Stomach smooth muscle (tissue), 2 donors: ENCODE measurements around the gene PLEKHA8.

Experiments used
- H3K27ac ChIP-seq: one replicate; pipeline ENCODE4 v1.7.0; 2013; ENCODE audit warnings: mild to moderate bottlenecking, low read length, inconsistent platforms
- H3K27me3 ChIP-seq, 2 donors: one replicate each; pipeline ENCODE4 v1.7.0; 2013; ENCODE audit warnings: low read length in 2 of 2; ENCODE audit not compliant: insufficient read depth in 2 of 2, control insufficient read depth in 1 of 2
- H3K36me3 ChIP-seq, 2 donors: one replicate each; pipeline ENCODE4 v1.7.0; 2013; ENCODE audit warnings: low read length in 2 of 2; ENCODE audit not compliant: control insufficient read depth in 2 of 2, insufficient read depth in 2 of 2
- H3K4me1 ChIP-seq: one replicate; pipeline ENCODE4 v1.7.0; 2013; ENCODE audit warnings: low read length; ENCODE audit not compliant: control insufficient read depth, insufficient read depth
- H3K4me3 ChIP-seq, 2 donors: one replicate each; pipeline ENCODE4 v1.7.0; 2013; ENCODE audit warnings: low read length in 2 of 2
- H3K9ac ChIP-seq, 2 donors: one replicate each; pipeline ENCODE4 v1.7.0; 2013; ENCODE audit warnings: low read length in 2 of 2, mild to moderate bottlenecking in 1 of 2
- H3K9me3 ChIP-seq, 2 donors: one replicate each; pipeline ENCODE4 v1.7.0; 2013; ENCODE audit warnings: low read length in 2 of 2; ENCODE audit not compliant: control insufficient read depth in 2 of 2
- donor health status: healthy.
- donor health status: Pancreatic carcinoma.

Gene PLEKHA8

DNA sequence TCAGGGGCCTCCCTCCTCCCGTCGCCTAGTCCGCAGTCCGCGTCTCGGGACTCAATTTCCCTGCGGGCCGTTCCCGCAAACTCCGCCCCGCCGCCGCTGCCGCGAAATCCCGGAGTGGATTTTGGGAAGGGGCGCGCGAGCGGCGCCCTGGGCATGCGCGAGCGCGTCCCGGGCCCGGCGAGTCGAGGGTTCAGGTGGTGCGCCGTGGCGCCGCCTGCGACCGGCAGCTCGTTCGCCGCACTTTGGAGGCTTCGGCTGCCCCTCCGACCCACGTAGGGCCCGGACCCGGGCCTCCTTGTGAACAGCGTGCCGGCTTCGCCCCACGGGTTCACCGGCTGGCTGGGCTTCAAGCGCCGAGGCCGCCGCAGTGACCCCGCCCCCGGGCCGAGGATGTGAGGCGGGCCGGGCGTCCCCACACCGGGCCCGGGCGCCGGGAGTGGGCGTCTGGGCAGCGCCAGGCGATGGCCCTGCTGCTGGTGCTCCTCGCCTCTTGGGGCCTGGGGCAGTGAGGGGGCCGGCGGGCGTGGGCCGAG, at the start of gene PLEKHA8:
Gene PLEKHA8 (plus strand): TSS at position 197 of the 533 bp plus-strand sequence. CDS start 351 bp downstream, outside the sequence.
- peak within 1 kb of the TSS; percentile 75 for H3K27ac ChIP-seq
- H3K9me3 ChIP-seq: no peaks in the 10 kb centered on the region
- peak within 1 kb of the TSS; percentile 63 to 75 for H3K9ac ChIP-seq
- no peaks in the 10 kb centered on the region for H3K27me3 ChIP-seq
- peaks cover 9% of the 10 kb centered on the region for H3K4me1 ChIP-seq
- no peaks in the 10 kb centered on the region for H3K36me3 ChIP-seq
- H3K4me3 ChIP-seq: peak within 1 kb of the TSS; percentile 88 to 98

DNA sequence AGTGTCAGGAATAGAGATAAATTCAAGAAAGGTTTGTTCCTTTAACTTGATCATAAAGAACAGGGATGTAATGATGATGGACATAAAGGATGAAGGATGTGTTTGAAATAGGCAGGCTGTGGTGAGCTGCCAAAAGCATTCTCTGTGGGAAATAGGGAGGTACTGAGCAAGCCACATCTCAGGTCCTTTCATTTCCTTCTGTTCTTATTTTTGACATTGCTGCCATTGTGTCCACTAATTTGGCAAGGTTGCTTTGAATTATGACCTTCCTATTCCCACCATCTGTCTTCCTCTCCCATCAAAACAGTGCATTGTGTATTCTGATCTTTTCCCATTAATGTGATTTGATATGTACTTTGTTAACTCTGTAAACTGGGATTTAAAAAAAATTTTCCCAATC, 48.1 kb upstream of the PLEKHA8 start:
- H3K4me3 ChIP-seq: no peak overlapping the region
- H3K4me1 ChIP-seq: peaks cover 8% of the 10 kb centered on the region
- no peaks in the 10 kb centered on the region for H3K27me3 ChIP-seq
- H3K36me3 ChIP-seq: no peaks in the 10 kb centered on the region
- no peaks in the 10 kb centered on the region for H3K9me3 ChIP-seq
- no peak overlapping the region for H3K9ac ChIP-seq
- no peak overlapping the region for H3K27ac ChIP-seq

- H3K9ac ChIP-seq: no peak overlapping the region
- H3K27me3 ChIP-seq: no peaks in the 10 kb centered on the region
- H3K27ac ChIP-seq: no peak overlapping the region
- peaks cover 16% of the 10 kb centered on the region for H3K4me1 ChIP-seq
- H3K36me3 ChIP-seq: no peaks in the 10 kb centered on the region
- H3K4me3 ChIP-seq: no peak overlapping the region
- H3K9me3 ChIP-seq: no peaks in the 10 kb centered on the region
These were observed 41.1 kb upstream of the PLEKHA8 start for GRCh38 chr7:29987083-29987482.

DNA sequence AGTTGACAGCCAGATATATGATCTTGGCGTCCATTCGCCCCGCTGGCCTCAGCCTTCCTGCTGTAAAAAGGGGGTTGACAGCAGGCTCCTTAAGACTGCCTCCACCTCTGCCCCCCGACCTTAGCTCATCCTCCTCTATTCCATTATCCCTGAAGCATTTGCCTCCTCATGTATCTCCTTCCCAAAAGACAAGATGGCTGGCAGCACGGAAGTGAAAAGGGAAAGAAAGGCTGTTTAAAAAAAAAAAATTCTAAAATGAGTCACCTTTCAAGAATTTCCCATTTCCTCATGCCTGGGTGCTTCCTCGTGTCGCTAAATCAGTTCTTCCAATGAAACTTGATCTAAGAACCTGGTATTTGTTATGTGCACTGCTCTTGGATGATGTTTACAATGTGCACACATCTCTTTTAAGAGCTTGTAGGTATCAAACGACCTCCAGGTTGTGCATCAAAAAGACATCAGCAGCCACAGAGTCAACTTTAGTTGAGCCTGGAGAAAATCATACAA, 40.3 kb upstream of the PLEKHA8 start:
- H3K4me3 ChIP-seq: peak overlapping the region; percentile 75 to 86
- peak overlapping the region; percentile 75 for H3K27ac ChIP-seq

DNA sequence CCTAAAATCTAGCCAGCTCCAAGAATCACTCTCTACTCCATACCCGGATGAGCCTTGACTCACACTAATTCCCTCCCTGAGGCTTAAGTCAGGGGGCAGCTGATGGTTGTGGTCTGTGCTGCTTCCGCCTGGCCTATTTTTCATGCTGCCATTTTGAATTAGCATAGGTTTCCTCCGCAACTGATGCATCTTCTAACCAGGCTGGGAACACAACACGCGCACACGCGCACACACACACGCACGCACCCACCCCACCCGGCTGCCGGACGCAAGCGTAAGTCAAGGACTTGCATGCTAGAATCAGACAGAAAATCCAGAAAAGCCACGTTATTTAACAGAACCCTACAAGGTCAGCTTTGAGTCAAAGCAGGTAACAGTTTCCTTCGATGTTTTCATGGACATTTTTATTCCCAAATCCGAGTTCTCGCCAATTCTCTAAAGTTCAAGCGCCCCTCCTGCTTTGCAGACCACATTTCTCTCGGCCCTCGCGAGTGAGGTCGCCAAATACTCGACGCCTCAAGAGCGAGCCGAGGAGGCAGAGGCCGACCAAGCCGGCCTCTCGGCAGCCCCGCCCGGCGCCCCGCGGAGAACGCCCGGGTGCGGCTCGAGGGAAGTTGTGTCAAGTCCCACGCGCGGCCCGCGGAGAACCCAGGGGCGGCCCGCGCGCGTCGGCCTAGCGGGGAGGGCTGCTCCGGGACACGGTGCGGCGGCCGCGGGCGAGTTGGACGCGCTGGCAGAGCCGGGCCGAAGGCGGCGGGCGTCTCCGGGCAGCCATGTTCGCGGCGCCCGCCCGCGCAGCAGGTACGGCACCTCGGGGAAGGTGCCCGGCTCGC, 39.6 kb upstream of the PLEKHA8 start:
- H3K4me3 ChIP-seq: peak overlapping the region; percentile 75 to 86
- no peaks in the 10 kb centered on the region for H3K36me3 ChIP-seq
- H3K27ac ChIP-seq: peak overlapping the region; percentile 75
- H3K4me1 ChIP-seq: peaks cover 16% of the 10 kb centered on the region
- peak overlapping the region; percentile 72 to 78 for H3K9ac ChIP-seq
- H3K9me3 ChIP-seq: peaks cover 0 to 3% of the 10 kb centered on the region in 2 donors
- no peaks in the 10 kb centered on the region for H3K27me3 ChIP-seq

More for the DNA sequence above, 40.3 kb upstream of the PLEKHA8 start:
- Histone ChIP-seq H3K4me1 (peaks cover 16% of the 10 kb centered on the region), H3K36me3 (no peaks in the 10 kb centered on the region), H3K27me3 (no peaks in the 10 kb centered on the region), H3K9ac (no peak overlapping the region), H3K9me3 (no peaks in the 10 kb centered on the region)

DNA sequence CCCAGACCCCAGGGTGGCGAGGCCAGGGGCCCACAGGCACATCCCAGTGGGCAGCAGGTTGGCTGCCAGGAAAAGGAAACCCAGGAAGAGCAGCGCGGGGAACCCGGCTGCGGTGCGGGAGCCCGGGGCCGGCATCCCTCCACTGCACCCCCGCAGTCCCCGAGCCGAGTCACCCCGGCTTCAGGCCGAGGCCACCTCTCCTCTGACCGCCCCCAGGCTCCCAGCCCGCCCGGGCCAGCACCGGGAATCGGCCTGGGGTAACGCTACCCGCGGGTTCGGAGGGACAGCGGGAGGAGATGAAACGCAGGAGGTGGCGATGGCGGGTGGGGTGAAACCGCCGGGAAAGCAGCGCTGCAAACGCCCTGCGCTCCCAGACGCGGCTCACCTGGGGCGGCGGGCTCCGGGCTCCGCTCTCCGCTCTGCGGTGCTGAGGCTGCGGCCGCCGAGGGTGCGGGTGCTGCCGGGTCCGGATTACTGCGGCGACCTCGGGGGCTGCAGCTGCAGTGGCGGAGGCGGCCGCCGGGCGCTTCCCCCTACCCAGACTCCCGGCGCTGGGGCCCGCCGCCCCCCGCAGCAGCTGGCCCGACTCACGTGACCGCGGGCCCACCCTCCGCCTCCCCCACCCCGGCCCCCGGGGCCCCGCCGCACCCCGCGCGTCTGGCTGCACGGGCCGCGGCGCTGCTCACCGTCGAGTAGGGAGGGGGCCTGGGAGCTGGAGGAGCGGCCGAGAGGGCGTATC, 38.8 kb upstream of the PLEKHA8 start, which contains the start of gene SCRN1:
Gene SCRN1 (minus strand): TSS at position 545 of the 739 bp plus-strand sequence. CDS start 20,734 bp downstream, outside the sequence.
- no peaks in the 10 kb centered on the region for H3K27me3 ChIP-seq
- peak within 1 kb of the TSS; percentile 75 to 86 for H3K4me3 ChIP-seq
- peaks cover 0 to 3% of the 10 kb centered on the region in 2 donors for H3K9me3 ChIP-seq
- peaks cover 16% of the 10 kb centered on the region for H3K4me1 ChIP-seq
- H3K9ac ChIP-seq: peak within 1 kb of the TSS; percentile 72 to 78
- peak within 1 kb of the TSS; percentile 75 for H3K27ac ChIP-seq
- H3K36me3 ChIP-seq: no peaks in the 10 kb centered on the region

GRCh38 chr7:29990931-29991330, 37.3 kb upstream of the PLEKHA8 start:
- Histone ChIP-seq H3K4me1 (peaks cover 16% of the 10 kb centered on the region), H3K27ac (no peak overlapping the region), H3K9ac (no peak overlapping the region), H3K36me3 (no peaks in the 10 kb centered on the region), H3K4me3 (no peak overlapping the region), H3K27me3 (no peaks in the 10 kb centered on the region), H3K9me3 (peaks cover 0 to 3% of the 10 kb centered on the region in 2 donors)

DNA sequence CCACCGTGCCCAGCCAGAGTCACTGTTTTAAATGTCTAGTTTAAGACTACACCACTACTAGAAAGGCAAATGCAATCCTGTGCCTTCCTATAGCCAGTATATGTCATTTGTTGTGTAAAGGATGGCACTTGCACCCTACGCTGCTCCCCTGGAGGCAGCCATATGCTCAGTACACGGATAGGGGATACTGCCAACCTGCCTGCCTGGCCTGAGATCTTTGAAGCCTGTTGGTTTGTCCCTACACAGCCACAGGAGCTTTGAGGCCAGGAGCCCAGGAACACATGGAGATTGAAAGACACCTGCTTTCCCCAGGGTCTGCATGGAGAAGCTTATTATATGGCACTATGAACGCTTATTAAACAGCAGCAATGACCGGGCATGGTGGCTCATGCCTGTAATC, 36.3 kb upstream of the PLEKHA8 start:
- H3K4me3 ChIP-seq: no peak overlapping the region
- H3K36me3 ChIP-seq: no peaks in the 10 kb centered on the region
- H3K4me1 ChIP-seq: peaks cover 16% of the 10 kb centered on the region
- peaks cover 0 to 3% of the 10 kb centered on the region in 2 donors for H3K9me3 ChIP-seq
- no peak overlapping the region for H3K27ac ChIP-seq
- H3K9ac ChIP-seq: no peak overlapping the region
- no peaks in the 10 kb centered on the region for H3K27me3 ChIP-seq

DNA sequence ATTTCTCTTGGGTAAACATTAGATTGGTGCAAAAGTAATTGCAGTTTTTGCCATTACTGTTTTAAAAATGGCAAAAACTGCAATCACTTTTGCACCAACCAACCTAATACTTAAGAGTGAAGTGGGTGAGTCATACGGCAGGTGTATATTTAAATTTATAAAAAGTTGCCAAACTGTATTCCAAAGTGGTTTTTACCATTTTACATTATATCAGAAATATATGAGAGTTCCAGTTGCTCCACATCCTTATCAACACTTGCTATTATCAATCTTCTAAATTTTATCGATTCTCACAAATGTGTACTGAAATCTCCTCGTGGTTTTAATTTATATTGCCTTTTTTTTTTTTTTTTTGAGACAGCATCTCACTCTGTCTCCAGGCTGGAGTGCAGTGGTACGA, 35.1 kb upstream of the PLEKHA8 start:
- Histone ChIP-seq H3K4me1 (peaks cover 9% of the 10 kb centered on the region), H3K27me3 (no peaks in the 10 kb centered on the region), H3K9ac (no peak overlapping the region), H3K27ac (no peak overlapping the region), H3K9me3 (peaks cover 0 to 3% of the 10 kb centered on the region in 2 donors), H3K36me3 (no peaks in the 10 kb centered on the region), H3K4me3 (no peak overlapping the region)

DNA sequence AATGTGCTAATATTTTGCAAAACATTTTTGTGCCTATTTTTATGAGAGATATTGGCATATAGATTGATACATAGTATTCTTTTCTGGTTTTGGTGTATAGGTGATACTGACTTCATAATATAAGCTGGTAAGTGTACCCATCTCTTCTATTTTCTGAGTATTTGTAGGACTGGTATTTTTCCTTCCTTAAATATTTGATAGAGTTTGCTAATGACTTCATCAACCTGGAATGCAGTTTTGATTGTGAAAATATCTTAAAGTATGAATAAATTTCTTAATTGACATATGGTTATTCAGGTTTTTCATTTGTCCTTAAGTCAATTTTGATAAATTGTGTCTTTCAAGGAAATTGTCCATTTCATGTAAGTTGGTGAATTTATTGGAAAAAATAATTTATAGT, 32.6 kb upstream of the PLEKHA8 start:
- no peak overlapping the region for H3K27ac ChIP-seq
- H3K36me3 ChIP-seq: no peaks in the 10 kb centered on the region
- H3K9me3 ChIP-seq: peaks cover 0 to 3% of the 10 kb centered on the region in 2 donors
- H3K4me1 ChIP-seq: no peaks in the 10 kb centered on the region
- no peak overlapping the region for H3K9ac ChIP-seq
- H3K4me3 ChIP-seq: no peak overlapping the region
- no peaks in the 10 kb centered on the region for H3K27me3 ChIP-seq
